Measurements from ENCODE around the gene DHCR7. TPM values are rescaled to one million over a fixed set of nuclear protein-coding genes. Genes with fewer than 3 reads are reported as not detected.

The DHCR7 gene
- total RNA-seq, 1 experiment from 2014 or later, result 211 TPM

- Mint-ChIP-seq H3K4me1 (ENCODE audit: low read depth, unreplicated experiment) (no peaks in the 10 kb centered on the region), H3K36me3 (ENCODE audit: insufficient read depth, unreplicated experiment) (peaks cover 5% of the 10 kb centered on the region), H3K4me3 (ENCODE audit: low read depth, unreplicated experiment) (no peak overlapping the region), H3K27ac (ENCODE audit: unreplicated experiment) (no peak overlapping the region), H3K9me3 (ENCODE audit: low read depth, unreplicated experiment) (peaks cover 4% of the 10 kb centered on the region), H3K27me3 (ENCODE audit: unreplicated experiment) (peaks cover 83% of the 10 kb centered on the region)
- no TSS peak for BruUV-seq (replicated peaks)
- no peak for TF ChIP-seq CTCF (IDR thresholded peaks at IDR 0.05; ENCODE audit: unreplicated experiment)
- DNase-seq, result no peak
- intact Hi-C loops (cut with micrococcal nuclease; ENCODE audit: unreplicated experiment), result no loop called here
- CTCF ChIA-PET, result no interaction called here
These were observed 39.4 kb downstream of the DHCR7 start for GRCh38 chr11:71408826-71409225.

- Mint-ChIP-seq H3K27me3 (ENCODE audit: unreplicated experiment) (peaks cover 92% of the 10 kb centered on the region), H3K4me1 (ENCODE audit: low read depth, unreplicated experiment) (no peaks in the 10 kb centered on the region), H3K36me3 (ENCODE audit: insufficient read depth, unreplicated experiment) (peaks cover 5% of the 10 kb centered on the region), H3K27ac (ENCODE audit: unreplicated experiment) (no peak overlapping the region), H3K4me3 (ENCODE audit: low read depth, unreplicated experiment) (no peak overlapping the region), H3K9me3 (ENCODE audit: low read depth, unreplicated experiment) (peaks cover 7% of the 10 kb centered on the region)
- TF ChIP-seq CTCF (IDR thresholded peaks at IDR 0.05; ENCODE audit: unreplicated experiment), result no peak
- no TSS peak for BruUV-seq (replicated peaks)
- CTCF ChIA-PET, result no interaction called here
- intact Hi-C loops (cut with micrococcal nuclease; ENCODE audit: unreplicated experiment), result no loop called here
- DNase-seq, result no peak
These were observed 40.8 kb downstream of the DHCR7 start for GRCh38 chr11:71407356-71407755.

- no TSS peak for BruUV-seq (replicated peaks)
These were observed 41.5 kb downstream of the DHCR7 start for GRCh38 chr11:71406681-71407080.

GRCh38 chr11:71404209-71404608 lies 44.0 kb downstream of the DHCR7 start:
- BruUV-seq (replicated peaks), result no TSS peak
- intact Hi-C loops (cut with micrococcal nuclease; ENCODE audit: unreplicated experiment), result no loop called here
- peaks cover 7% of the 10 kb centered on the region for H3K9me3 Mint-ChIP-seq (ENCODE audit: low read depth, unreplicated experiment)
- no peak overlapping the region for H3K4me3 Mint-ChIP-seq (ENCODE audit: low read depth, unreplicated experiment)
- TF ChIP-seq CTCF (IDR thresholded peaks at IDR 0.05; ENCODE audit: unreplicated experiment), result no peak
- CTCF ChIA-PET, result interaction anchor here (0.6 kb wide), 1 partner anchor 16 kb away, joined by 3 read pairs; no protein-coding TSS in a partner anchor
- no peaks in the 10 kb centered on the region for H3K4me1 Mint-ChIP-seq (ENCODE audit: low read depth, unreplicated experiment)
- peaks cover 90% of the 10 kb centered on the region for H3K27me3 Mint-ChIP-seq (ENCODE audit: unreplicated experiment)
- no peaks in the 10 kb centered on the region for H3K36me3 Mint-ChIP-seq (ENCODE audit: insufficient read depth, unreplicated experiment)
- DNase-seq, result no peak
- no peak overlapping the region for H3K27ac Mint-ChIP-seq (ENCODE audit: unreplicated experiment)

More at GRCh38 chr11:71406681-71407080, 41.5 kb downstream of the DHCR7 start:
- H3K36me3 Mint-ChIP-seq (ENCODE audit: insufficient read depth, unreplicated experiment), result peaks cover 5% of the 10 kb centered on the region
- no peaks in the 10 kb centered on the region for H3K4me1 Mint-ChIP-seq (ENCODE audit: low read depth, unreplicated experiment)
- peaks cover 7% of the 10 kb centered on the region for H3K9me3 Mint-ChIP-seq (ENCODE audit: low read depth, unreplicated experiment)
- CTCF ChIA-PET, result no interaction called here
- H3K27me3 Mint-ChIP-seq (ENCODE audit: unreplicated experiment), result peaks cover 92% of the 10 kb centered on the region
- no peak overlapping the region for H3K27ac Mint-ChIP-seq (ENCODE audit: unreplicated experiment)
- no peak for TF ChIP-seq CTCF (IDR thresholded peaks at IDR 0.05; ENCODE audit: unreplicated experiment)
- no peak for DNase-seq
- intact Hi-C loops (cut with micrococcal nuclease; ENCODE audit: unreplicated experiment), result no loop called here
- H3K4me3 Mint-ChIP-seq (ENCODE audit: low read depth, unreplicated experiment), result no peak overlapping the region
